ENCODE data around the gene CFI.
A peak's percentile ranks its signal among the peaks of the same experiment; 100 is the strongest.

Gene CFI

DNA sequence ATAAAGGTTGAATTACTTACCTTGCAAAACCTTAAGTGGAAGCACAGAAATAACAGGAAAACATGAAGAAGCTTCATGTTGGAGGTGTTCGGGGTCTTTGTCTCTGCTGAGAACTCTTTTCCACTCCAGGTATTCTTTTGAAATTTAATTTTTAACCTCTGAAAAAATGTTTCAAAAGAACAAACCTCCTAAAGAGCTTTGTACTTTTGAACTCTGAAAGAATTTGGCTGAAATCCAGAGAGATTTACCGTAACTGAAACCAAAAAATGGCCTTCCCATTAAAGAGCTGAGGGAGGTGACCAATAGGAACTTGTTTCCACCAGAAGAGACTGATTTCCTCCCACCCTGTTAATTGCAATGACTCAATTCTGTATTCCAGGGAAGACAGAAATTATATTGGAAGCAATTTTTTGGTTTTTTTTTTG is at the start of gene CFI:
TSS of gene CFI (minus strand) at position 105 of the 425 bp plus-strand sequence. CDS start at position 77, 28 bp downstream.
- no peaks in the 10 kb centered on the region for H3K27me3 ChIP-seq (ENCODE audit: control insufficient read depth, insufficient read depth, low read length)
- H3K4me1 ChIP-seq (ENCODE audit: control insufficient read depth, insufficient read depth, low read length) = no peaks in the 10 kb centered on the region
- no peaks in the 10 kb centered on the region for H3K9me3 ChIP-seq (ENCODE audit: control insufficient read depth, low read length)
- H3K9ac ChIP-seq (ENCODE audit: low read length) = peak within 1 kb of the TSS; percentile 26
- peak within 1 kb of the TSS; percentile 25 for H3K4me3 ChIP-seq (ENCODE audit: low read length)
- H3K36me3 ChIP-seq (ENCODE audit: control insufficient read depth, insufficient read depth, low read length) = no peaks in the 10 kb centered on the region

DNA sequence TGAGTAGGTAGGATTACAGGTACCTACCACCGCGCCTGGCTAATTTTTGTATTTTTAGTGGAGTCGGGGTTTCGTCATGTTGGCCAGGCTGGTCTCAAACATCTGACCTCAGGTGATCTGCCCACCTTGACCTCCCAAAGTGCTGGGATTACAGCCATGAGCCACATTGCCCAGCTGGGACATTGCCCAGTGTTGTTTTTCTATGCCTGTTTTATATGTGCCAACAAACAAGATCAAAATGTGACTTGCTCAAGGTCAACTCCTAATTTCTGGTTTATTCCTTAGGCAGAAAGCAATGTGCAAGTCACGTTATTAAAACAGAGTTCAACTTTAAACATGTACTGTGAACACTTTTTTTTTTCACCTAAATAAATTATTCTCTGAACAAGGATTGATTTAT is 48.8 kb upstream of the CFI start:
- Histone ChIP-seq H3K4me3 (ENCODE audit: low read length) (no peak overlapping the region), H3K4me1 (ENCODE audit: control insufficient read depth, insufficient read depth, low read length) (no peaks in the 10 kb centered on the region), H3K27me3 (ENCODE audit: control insufficient read depth, insufficient read depth, low read length) (no peaks in the 10 kb centered on the region), H3K9me3 (ENCODE audit: control insufficient read depth, low read length) (no peaks in the 10 kb centered on the region), H3K9ac (ENCODE audit: low read length) (no peak overlapping the region), H3K36me3 (ENCODE audit: control insufficient read depth, insufficient read depth, low read length) (no peaks in the 10 kb centered on the region)

DNA sequence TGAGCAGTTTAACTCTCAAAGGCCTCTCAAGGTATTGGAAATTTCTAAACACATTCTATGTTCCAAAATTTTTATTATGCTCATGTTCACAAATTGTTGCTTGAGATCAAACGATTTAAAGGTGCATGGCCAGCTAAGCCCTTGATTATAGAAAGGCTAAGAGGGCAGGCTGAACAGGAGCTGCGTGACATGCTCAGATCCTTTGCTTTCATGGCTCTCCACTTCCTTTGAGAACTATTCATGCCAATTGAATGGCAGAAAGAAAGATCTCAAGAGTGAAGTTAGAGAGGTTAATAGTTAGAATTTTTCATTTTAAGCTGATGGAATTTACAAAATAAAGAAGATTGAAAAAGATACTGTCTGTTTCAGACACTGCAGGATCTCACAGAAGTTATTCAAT is 46.7 kb upstream of the CFI start:
- H3K9me3 ChIP-seq (ENCODE audit: control insufficient read depth, low read length) = no peaks in the 10 kb centered on the region
- no peak overlapping the region for H3K4me3 ChIP-seq (ENCODE audit: low read length)
- no peaks in the 10 kb centered on the region for H3K36me3 ChIP-seq (ENCODE audit: control insufficient read depth, insufficient read depth, low read length)
- no peaks in the 10 kb centered on the region for H3K4me1 ChIP-seq (ENCODE audit: control insufficient read depth, insufficient read depth, low read length)
- H3K27me3 ChIP-seq (ENCODE audit: control insufficient read depth, insufficient read depth, low read length) = no peaks in the 10 kb centered on the region
- H3K9ac ChIP-seq (ENCODE audit: low read length) = no peak overlapping the region

DNA sequence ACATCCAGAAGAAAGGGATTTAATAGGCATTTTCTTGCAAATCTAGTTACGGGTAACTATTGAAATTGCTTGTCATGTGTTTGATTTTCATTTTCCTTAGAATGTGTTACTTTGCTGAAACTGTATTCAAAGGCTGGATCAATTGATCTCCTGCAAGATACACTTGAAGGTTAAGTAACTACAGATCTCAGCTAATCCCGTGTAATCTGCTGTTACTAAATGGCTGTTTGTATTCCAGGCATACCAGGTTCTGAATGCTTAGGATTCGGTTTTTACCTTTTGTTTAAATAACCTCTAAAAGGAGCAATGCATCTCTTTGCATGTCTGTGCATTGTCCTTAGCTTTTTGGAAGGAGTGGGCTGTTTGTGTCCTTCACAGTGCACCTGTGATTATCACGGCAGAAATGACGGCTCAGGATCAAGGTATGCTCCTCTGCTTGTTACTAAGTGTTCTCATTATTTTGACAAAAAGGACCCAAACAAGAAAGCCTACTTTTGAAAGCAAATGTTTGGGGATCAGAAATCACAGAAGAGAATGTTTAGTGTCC is 46.2 kb upstream of the CFI start, which contains the start of gene LRIT3:
TSS of gene LRIT3 (plus strand) at position 212 of the 547 bp plus-strand sequence. CDS start at position 307, 95 bp downstream.
- no peak within 1 kb of the TSS for H3K4me3 ChIP-seq (ENCODE audit: low read length)
- H3K4me1 ChIP-seq (ENCODE audit: control insufficient read depth, insufficient read depth, low read length) = no peaks in the 10 kb centered on the region
- no peaks in the 10 kb centered on the region for H3K36me3 ChIP-seq (ENCODE audit: control insufficient read depth, insufficient read depth, low read length)
- no peak within 1 kb of the TSS for H3K9ac ChIP-seq (ENCODE audit: low read length)
- H3K9me3 ChIP-seq (ENCODE audit: control insufficient read depth, low read length) = no peaks in the 10 kb centered on the region
- no peaks in the 10 kb centered on the region for H3K27me3 ChIP-seq (ENCODE audit: control insufficient read depth, insufficient read depth, low read length)

DNA sequence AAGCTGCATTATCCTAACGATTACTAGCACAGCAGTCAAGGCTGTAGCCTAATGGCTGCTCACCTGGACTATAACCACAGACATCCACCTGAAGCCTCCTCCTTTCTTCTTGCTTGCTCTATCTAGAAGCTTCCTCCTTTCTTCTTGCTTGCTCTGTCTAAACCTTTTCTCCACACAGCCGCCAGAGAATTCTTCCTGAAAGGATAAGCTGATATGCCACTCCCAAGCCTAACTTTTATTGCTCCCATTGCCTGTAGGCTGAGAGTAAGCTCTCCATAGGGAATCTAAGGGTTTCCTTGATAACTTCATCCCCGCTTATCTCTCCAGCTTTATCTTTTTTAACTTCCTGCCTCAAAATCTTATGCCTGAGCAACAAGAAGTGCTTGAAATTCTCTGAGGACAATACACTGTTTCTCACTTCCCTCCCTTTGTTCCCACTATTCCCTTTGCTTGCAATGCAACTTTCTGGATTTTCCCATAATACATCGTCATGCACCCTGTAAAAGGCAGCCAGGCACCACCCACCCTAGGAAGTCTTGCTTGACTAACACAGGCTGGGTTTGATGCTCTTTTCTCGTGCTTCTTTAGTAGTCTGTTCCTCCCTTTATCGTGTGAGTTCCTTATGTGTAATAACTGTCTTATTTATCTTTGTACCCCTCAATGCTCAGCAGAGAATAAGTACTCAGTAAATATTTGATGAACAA is 44.7 kb upstream of the CFI start:
- Histone ChIP-seq H3K9me3 (ENCODE audit: control insufficient read depth, low read length) (no peaks in the 10 kb centered on the region), H3K36me3 (ENCODE audit: control insufficient read depth, insufficient read depth, low read length) (no peaks in the 10 kb centered on the region), H3K4me3 (ENCODE audit: low read length) (no peak overlapping the region), H3K9ac (ENCODE audit: low read length) (no peak overlapping the region), H3K4me1 (ENCODE audit: control insufficient read depth, insufficient read depth, low read length) (no peaks in the 10 kb centered on the region), H3K27me3 (ENCODE audit: control insufficient read depth, insufficient read depth, low read length) (no peaks in the 10 kb centered on the region)

DNA sequence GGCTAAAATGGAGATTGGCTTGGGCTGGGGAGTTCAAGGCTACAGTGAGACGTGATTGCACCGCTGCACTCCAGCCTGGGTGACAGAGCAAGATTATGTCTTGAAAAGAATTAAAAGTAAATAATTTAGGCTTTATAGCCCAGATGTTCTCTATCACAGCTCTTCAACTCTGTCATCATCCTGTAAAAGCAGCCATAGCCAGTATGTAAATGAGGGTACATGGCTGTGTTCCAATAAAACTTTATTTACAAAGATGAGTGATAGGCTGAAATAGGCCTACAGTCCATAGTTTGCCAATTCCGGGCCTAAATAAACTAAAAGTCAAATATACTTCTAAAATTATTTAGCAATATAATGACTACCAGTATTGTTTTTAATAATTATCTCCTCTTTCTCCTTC is 35.2 kb upstream of the CFI start:
- Histone ChIP-seq H3K4me1 (ENCODE audit: control insufficient read depth, insufficient read depth, low read length) (no peaks in the 10 kb centered on the region), H3K27me3 (ENCODE audit: control insufficient read depth, insufficient read depth, low read length) (no peaks in the 10 kb centered on the region), H3K4me3 (ENCODE audit: low read length) (no peak overlapping the region), H3K9me3 (ENCODE audit: control insufficient read depth, low read length) (no peaks in the 10 kb centered on the region), H3K36me3 (ENCODE audit: control insufficient read depth, insufficient read depth, low read length) (no peaks in the 10 kb centered on the region), H3K9ac (ENCODE audit: low read length) (no peak overlapping the region)

DNA sequence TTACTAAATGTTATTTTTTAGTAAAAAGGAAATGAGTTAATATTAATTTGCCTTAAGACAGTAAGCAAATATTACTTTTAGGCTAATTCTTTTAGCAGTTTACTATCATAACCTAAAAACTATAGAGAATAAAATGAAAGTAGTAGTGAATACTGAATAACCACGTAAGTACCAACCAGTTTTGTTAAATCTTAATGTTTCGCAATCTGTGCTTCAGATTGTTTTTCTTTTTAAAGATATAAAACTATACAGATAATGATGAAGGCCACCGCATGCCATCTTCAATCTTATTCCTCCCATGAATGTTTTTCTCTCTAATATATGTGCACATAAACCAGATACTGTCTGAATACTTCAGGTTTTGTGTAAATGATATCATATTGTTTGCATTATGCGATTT is 32.0 kb upstream of the CFI start:
- Histone ChIP-seq H3K36me3 (ENCODE audit: control insufficient read depth, insufficient read depth, low read length) (no peaks in the 10 kb centered on the region), H3K4me1 (ENCODE audit: control insufficient read depth, insufficient read depth, low read length) (no peaks in the 10 kb centered on the region), H3K27me3 (ENCODE audit: control insufficient read depth, insufficient read depth, low read length) (no peaks in the 10 kb centered on the region)

DNA sequence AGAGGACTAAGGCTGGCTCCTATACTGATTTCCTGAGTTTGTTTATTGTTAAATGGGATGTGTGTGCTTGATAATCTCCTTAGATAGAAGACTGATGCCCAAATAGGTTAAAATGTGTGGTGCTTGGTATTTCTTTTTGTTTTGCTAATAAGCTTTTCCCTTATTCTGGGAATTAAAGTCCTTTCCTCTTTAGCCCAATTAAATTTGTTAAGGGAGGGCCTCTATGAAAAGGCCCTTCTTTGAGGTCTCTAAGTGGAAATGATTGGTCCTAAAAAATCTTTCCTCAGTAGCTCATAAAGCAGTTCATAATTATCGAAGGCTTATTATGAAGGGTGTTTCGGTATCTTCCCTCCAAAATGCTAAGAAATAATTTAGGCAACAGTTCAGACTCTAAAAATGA is 25.9 kb upstream of the CFI start, which contains the start of gene RRH:
TSS of gene RRH (plus strand) at position 301 of the 400 bp plus-strand sequence. CDS start at position 357, 56 bp downstream.
- Histone ChIP-seq H3K4me3 (ENCODE audit: low read length) (no peak within 1 kb of the TSS), H3K27me3 (ENCODE audit: control insufficient read depth, insufficient read depth, low read length) (no peaks in the 10 kb centered on the region), H3K36me3 (ENCODE audit: control insufficient read depth, insufficient read depth, low read length) (no peaks in the 10 kb centered on the region), H3K9me3 (ENCODE audit: control insufficient read depth, low read length) (no peaks in the 10 kb centered on the region), H3K4me1 (ENCODE audit: control insufficient read depth, insufficient read depth, low read length) (no peaks in the 10 kb centered on the region), H3K9ac (ENCODE audit: low read length) (no peak within 1 kb of the TSS)

More for the DNA sequence above, 32.0 kb upstream of the CFI start:
- Histone ChIP-seq H3K9me3 (ENCODE audit: control insufficient read depth, low read length) (no peaks in the 10 kb centered on the region), H3K9ac (ENCODE audit: low read length) (no peak overlapping the region), H3K4me3 (ENCODE audit: low read length) (no peak overlapping the region)

DNA sequence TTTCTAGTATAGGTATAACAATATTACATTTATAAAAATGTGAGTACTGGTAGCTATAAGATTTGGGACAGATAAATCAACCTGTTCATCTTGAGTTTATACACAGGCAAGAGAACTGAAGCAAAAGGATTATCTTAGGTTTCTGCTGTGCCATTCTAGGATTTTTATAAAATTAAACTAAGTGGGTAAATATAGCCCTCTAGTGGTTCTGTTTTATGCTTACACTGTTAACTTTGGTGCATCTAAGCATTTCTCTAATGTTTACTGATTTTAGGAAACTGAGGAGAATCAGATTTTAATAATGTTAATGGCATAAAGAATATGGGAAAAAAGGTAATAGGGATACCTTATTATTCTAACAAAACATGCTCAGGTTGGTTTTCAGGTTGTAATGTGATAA is 24.9 kb upstream of the CFI start:
- Histone ChIP-seq H3K9ac (ENCODE audit: low read length) (no peak overlapping the region), H3K4me1 (ENCODE audit: control insufficient read depth, insufficient read depth, low read length) (no peaks in the 10 kb centered on the region), H3K9me3 (ENCODE audit: control insufficient read depth, low read length) (no peaks in the 10 kb centered on the region), H3K4me3 (ENCODE audit: low read length) (no peak overlapping the region), H3K36me3 (ENCODE audit: control insufficient read depth, insufficient read depth, low read length) (no peaks in the 10 kb centered on the region), H3K27me3 (ENCODE audit: control insufficient read depth, insufficient read depth, low read length) (no peaks in the 10 kb centered on the region)

DNA sequence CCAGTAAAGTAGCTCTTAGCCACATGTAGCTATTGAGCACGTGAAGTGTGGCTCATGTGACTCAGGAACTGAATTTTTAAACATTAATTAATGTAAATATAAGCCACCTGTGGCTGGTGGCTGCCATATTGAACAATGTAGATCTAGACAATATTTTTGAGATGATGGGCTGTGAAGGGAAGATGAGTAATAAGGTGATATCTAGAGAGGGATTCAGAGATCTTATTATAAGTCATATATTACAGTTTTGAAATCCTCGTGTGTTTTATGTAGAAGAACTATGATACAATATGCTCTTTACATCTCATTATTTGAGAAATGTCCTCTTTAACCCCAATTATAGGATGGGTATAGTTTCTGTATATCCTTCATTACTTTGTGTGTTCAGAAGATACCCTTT is 19.4 kb upstream of the CFI start:
- Histone ChIP-seq H3K9me3 (ENCODE audit: control insufficient read depth, low read length) (no peaks in the 10 kb centered on the region), H3K4me3 (ENCODE audit: low read length) (no peak overlapping the region), H3K9ac (ENCODE audit: low read length) (no peak overlapping the region), H3K36me3 (ENCODE audit: control insufficient read depth, insufficient read depth, low read length) (no peaks in the 10 kb centered on the region), H3K4me1 (ENCODE audit: control insufficient read depth, insufficient read depth, low read length) (peaks cover 10% of the 10 kb centered on the region), H3K27me3 (ENCODE audit: control insufficient read depth, insufficient read depth, low read length) (no peaks in the 10 kb centered on the region)

DNA sequence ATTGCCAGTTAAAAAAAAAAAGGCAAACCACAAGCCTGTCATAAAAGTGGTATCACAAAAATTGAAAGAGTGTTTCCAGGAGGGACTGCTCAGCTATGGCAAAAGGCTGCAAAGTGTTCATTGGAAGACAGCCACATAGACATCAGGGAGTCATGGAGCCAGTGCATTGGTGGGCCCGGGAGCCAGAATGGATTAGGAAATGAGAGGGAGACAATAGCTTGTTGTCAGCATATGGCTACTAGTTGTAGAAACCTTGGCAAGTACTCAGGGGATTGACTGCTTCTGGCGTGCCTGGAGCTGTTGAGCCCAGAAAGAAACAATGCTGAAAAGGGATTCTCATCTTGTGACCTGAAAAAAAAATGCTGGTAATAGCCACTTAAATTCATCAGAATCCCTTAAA is 18.8 kb upstream of the CFI start:
- peaks cover 10% of the 10 kb centered on the region for H3K4me1 ChIP-seq (ENCODE audit: control insufficient read depth, insufficient read depth, low read length)
- H3K27me3 ChIP-seq (ENCODE audit: control insufficient read depth, insufficient read depth, low read length) = no peaks in the 10 kb centered on the region
- no peak overlapping the region for H3K9ac ChIP-seq (ENCODE audit: low read length)
- H3K9me3 ChIP-seq (ENCODE audit: control insufficient read depth, low read length) = no peaks in the 10 kb centered on the region
- H3K4me3 ChIP-seq (ENCODE audit: low read length) = no peak overlapping the region
- H3K36me3 ChIP-seq (ENCODE audit: control insufficient read depth, insufficient read depth, low read length) = no peaks in the 10 kb centered on the region

DNA sequence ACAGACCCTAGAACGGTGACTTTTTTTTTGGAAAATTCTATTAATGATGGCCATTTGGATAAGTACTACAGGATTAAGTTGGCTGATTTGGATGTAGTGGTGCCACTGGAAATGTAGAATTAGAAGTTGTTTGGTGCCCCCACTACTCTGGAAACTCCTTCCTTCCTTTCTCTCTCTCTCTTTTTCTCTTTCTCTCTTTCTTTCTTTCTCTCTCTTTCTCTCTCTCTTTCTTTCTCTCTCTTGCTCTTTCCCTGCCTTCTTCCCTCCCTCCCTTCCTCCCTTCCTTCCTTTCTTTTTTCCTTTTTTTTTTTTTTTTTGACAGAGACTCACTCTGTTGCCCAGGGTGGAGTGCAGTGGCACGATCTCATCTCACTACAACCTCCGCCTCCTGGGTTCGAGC is 16.5 kb upstream of the CFI start:
- no peak overlapping the region for H3K9ac ChIP-seq (ENCODE audit: low read length)
- H3K36me3 ChIP-seq (ENCODE audit: control insufficient read depth, insufficient read depth, low read length) = no peaks in the 10 kb centered on the region
- H3K27me3 ChIP-seq (ENCODE audit: control insufficient read depth, insufficient read depth, low read length) = no peaks in the 10 kb centered on the region
- H3K4me3 ChIP-seq (ENCODE audit: low read length) = no peak overlapping the region
- H3K4me1 ChIP-seq (ENCODE audit: control insufficient read depth, insufficient read depth, low read length) = peaks cover 10% of the 10 kb centered on the region
- H3K9me3 ChIP-seq (ENCODE audit: control insufficient read depth, low read length) = no peaks in the 10 kb centered on the region

All from mucosa of stomach (tissue), 1 donor.